Ectodermal cell (in vitro differentiated cells): ENCODE results near the gene TP53I11.

Experiments used
- H3K27ac ChIP-seq: 2 replicates; pipeline ENCODE4 v1.7.0; 2013; ENCODE audit warnings: mild to moderate bottlenecking, low read depth, low read length; ENCODE audit not compliant: insufficient read depth, poor library complexity, severe bottlenecking
- H3K27me3 ChIP-seq: 2 replicates; pipeline ENCODE4 v1.7.0; 2013; ENCODE audit warnings: mild to moderate bottlenecking, low read length; ENCODE audit not compliant: insufficient read depth, control insufficient read depth, poor library complexity, severe bottlenecking
- H3K36me3 ChIP-seq: one replicate; pipeline ENCODE4 v1.7.0; 2013; ENCODE audit warnings: low read length; ENCODE audit not compliant: control insufficient read depth, insufficient read depth
- H3K4me1 ChIP-seq: one replicate; pipeline ENCODE4 v1.7.0; 2013; ENCODE audit warnings: low read length; ENCODE audit not compliant: control insufficient read depth, insufficient read depth
- H3K4me3 ChIP-seq: 2 replicates; pipeline ENCODE4 v1.7.0; 2013; ENCODE audit warnings: low read depth, low read length, control low read depth; ENCODE audit not compliant: insufficient read depth
- H3K9me3 ChIP-seq: 2 replicates; pipeline ENCODE4 v1.7.0; 2013; ENCODE audit warnings: mild to moderate bottlenecking, low read length, moderate library complexity; ENCODE audit not compliant: control insufficient read depth
- WGBS, 2 experiments: methylation state at CpG; one replicate each; pipeline ENCODE4 v1.1.7; 2013; ENCODE audit warnings: missing lambda C conversion rate in 2 of 2; 5-methylcytosine and 5-hydroxymethylcytosine counted together

TP53I11 gene

GRCh38 chr11:44979543-44980399, 29.1 kb upstream of the TP53I11 start:
- Histone ChIP-seq H3K9me3 (no peaks in the 10 kb centered on the region), H3K27me3 (no peaks in the 10 kb centered on the region), H3K4me1 (peaks cover 40% of the 10 kb centered on the region), H3K27ac (no peak overlapping the region), H3K4me3 (no peak overlapping the region), H3K36me3 (no peaks in the 10 kb centered on the region)
- WGBS, 2 experiments, result 83 to 84% methylated on average over 24 of the region's 24 CpGs

GRCh38 chr11:44978961-44979331, 28.3 kb upstream of the TP53I11 start:
- Histone ChIP-seq H3K27me3 (no peaks in the 10 kb centered on the region), H3K4me1 (peaks cover 48% of the 10 kb centered on the region), H3K4me3 (no peak overlapping the region), H3K9me3 (no peaks in the 10 kb centered on the region), H3K36me3 (no peaks in the 10 kb centered on the region), H3K27ac (no peak overlapping the region)
- WGBS, 2 experiments, result 88 to 92% methylated on average over 1 of the region's 1 CpG

DNA sequence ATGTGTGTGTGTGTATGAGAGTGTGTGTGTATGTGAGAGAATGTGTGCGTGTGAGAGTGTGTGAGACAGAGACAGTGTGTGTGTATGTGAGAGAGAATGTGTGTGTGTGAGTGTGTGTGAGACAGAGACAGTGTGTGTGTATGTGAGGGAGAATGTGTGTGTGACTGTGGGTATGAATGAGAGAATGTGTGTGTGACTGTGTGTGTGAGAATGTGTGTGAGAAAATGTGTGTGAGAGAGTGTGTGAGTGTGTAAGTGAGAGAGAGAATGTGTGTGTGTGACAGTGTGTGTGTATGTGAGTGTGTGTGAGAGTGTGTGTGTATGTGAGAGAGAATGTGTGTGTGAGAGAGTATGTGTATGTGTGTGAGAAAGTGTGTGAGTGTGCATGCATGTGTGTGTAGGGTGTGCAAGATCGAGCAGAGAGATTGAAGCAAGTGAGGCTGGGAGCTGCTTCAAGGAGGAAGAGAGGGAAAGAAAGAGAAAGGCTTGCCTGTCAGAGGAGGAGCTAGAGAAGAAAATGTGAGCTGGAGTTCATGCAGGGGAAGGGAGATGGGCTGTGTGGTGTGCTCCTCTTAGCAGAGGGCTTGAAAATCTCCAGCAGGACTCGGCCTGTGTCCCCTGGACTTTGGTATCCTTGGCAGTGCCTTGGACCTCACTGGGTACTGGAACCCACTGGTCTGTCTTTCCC, 27.7 kb upstream of the TP53I11 start:
- no peaks in the 10 kb centered on the region for H3K27me3 ChIP-seq

DNA sequence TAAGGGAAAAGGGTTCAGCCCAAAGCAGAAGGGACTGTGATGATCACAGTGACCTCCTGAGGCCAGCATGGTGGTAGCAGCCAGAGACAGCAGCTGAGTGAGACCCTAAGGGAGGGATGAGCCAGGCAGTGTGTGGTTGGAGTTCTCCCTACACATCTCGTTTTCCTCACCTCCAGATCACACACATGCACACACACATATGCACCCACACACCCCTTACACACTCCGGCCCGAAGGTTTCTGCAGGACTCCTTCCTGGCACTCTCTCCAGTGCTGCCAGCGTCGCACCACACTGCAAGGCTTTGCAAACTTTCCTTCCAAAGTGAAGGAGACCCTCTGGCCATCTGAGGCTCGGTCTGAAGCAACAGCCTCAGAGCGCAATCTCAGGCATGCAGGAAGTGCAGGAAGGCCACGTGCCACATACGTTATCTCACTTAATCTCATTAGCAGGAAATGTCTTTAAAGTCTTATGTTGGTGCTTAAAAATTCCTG, 26.9 kb upstream of the TP53I11 start:
- no peaks in the 10 kb centered on the region for H3K9me3 ChIP-seq
- no peak overlapping the region for H3K27ac ChIP-seq
- peaks cover 50% of the 10 kb centered on the region for H3K4me1 ChIP-seq
- H3K36me3 ChIP-seq, result no peaks in the 10 kb centered on the region
- WGBS, 2 experiments, result 62 to 66% methylated on average over 9 of the region's 9 CpGs
- no peaks in the 10 kb centered on the region for H3K27me3 ChIP-seq
- H3K4me3 ChIP-seq, result no peak overlapping the region

More for the DNA sequence above, 27.7 kb upstream of the TP53I11 start:
- H3K4me3 ChIP-seq, result no peak overlapping the region
- no peaks in the 10 kb centered on the region for H3K36me3 ChIP-seq
- H3K9me3 ChIP-seq, result no peaks in the 10 kb centered on the region
- H3K27ac ChIP-seq, result no peak overlapping the region
- H3K4me1 ChIP-seq, result peaks cover 51% of the 10 kb centered on the region
- WGBS, 2 experiments, result 82 to 83% methylated on average over 3 of the region's 3 CpGs

DNA sequence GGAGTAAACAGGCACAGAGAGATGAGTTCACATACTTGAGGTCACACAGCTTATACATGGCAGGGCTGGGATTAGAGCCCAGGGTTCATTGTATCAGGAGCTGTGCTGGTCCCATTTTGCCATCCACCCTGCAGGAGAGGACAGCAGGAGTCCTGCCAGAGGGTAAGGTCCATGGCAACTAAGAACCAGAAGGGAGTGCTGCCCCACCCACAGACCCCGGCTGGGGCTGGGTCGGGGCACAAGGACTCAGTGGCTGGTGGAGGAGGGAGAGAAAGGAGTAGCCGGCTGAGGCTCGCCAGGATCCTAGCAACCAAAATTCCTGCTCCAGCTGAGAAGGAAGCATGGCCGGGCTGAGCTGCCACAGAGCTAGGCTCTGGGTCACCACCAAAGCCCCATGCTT, 25.9 kb upstream of the TP53I11 start:
- H3K36me3 ChIP-seq, result no peaks in the 10 kb centered on the region
- H3K4me1 ChIP-seq, result peaks cover 45% of the 10 kb centered on the region
- no peaks in the 10 kb centered on the region for H3K27me3 ChIP-seq
- H3K27ac ChIP-seq, result no peak overlapping the region
- no peak overlapping the region for H3K4me3 ChIP-seq
- 48 to 52% methylated on average over 5 of the region's 5 CpGs for WGBS, 2 experiments
- H3K9me3 ChIP-seq, result no peaks in the 10 kb centered on the region

GRCh38 chr11:44974402-44975000, 23.8 kb upstream of the TP53I11 start:
- Histone ChIP-seq H3K27ac (no peak overlapping the region), H3K27me3 (no peaks in the 10 kb centered on the region), H3K36me3 (no peaks in the 10 kb centered on the region), H3K4me3 (no peak overlapping the region), H3K4me1 (peaks cover 43% of the 10 kb centered on the region), H3K9me3 (no peaks in the 10 kb centered on the region)
- 85 to 88% methylated on average over 12 of the region's 12 CpGs for WGBS, 2 experiments

DNA sequence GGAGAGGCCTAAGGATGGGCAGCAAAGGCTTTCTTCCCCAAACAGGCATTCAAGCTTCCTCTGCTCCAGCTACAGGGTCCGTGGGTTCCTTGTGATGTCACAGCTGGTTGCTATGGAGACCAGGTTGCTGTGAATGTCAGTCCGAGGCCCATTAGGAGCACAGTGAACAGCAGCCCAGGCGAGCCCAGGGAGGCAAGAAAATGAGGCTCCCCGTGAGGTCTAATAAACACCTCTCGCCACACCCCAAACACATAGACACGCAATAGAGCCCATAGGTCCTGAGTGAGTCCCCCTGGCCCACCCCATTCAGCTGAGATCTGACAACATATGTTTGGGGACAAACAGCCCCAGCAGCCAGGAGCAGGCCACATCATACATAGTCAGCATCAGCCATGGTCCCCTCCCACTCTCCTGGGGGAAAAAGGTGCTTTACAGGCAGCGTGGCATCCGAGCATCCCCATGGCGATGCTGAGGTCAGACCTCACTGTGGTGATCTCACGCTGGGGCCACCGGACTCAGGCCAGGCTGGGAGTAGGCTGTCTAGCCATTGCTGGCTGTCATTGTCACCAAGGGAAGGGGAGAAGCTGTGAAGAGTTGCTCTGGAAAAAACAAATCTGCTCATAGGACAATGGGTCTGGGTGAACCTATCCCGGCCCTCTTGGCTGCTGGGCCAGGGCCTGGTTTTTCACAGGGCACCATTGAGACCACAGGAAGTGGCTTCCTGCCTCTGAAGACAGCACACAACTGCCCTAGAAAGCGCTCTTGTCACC, 23.1 kb upstream of the TP53I11 start:
- Histone ChIP-seq H3K36me3 (no peaks in the 10 kb centered on the region), H3K27me3 (no peaks in the 10 kb centered on the region), H3K4me1 (peaks cover 41% of the 10 kb centered on the region), H3K4me3 (no peak overlapping the region), H3K27ac (no peak overlapping the region), H3K9me3 (no peaks in the 10 kb centered on the region)
- 73 to 74% methylated on average over 13 of the region's 13 CpGs for WGBS, 2 experiments

DNA sequence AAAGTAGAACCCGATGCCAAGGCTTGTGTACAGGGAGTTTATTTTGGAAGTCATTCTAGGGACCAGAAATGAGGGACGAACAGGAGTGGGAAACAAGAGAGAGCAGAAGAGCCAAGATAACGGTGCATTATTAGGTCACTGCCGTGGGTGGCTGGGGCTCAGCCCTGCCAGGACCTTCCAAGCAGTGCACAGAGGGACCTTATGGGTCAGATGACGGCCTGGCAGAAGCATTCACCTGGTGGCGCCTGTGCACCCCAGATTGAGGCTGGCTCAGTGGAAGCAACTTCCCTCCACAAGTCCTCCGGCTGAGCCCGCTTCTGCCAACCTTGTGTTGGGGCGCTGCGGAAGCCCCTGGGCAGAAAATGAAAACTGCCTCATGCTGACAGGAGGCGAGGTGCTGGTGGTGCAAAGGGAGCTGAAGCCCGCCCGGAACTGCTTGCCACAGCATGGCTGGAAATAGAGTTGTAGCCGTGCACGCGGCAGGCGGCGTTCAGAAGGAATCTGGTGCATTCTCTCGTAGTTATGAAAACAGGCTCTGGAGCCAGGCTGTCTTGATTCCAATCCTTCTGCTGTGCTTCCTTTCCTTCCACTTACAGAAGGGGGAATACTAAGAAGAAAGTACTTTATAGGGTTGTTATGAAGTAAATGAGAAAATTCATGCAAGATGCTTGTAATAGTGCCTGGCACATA, 22.2 kb upstream of the TP53I11 start:
- H3K4me3 ChIP-seq, result no peak overlapping the region
- H3K36me3 ChIP-seq, result no peaks in the 10 kb centered on the region
- no peaks in the 10 kb centered on the region for H3K9me3 ChIP-seq
- H3K27ac ChIP-seq, result no peak overlapping the region
- H3K27me3 ChIP-seq, result no peaks in the 10 kb centered on the region
- WGBS, 2 experiments, result 95 to 97% methylated on average over 19 of the region's 19 CpGs
- H3K4me1 ChIP-seq, result peaks cover 32% of the 10 kb centered on the region

- WGBS, 2 experiments, result 91 to 97% methylated on average over 10 of the region's 10 CpGs
- Histone ChIP-seq H3K9me3 (no peaks in the 10 kb centered on the region), H3K4me1 (peaks cover 22% of the 10 kb centered on the region), H3K27me3 (no peaks in the 10 kb centered on the region), H3K27ac (no peak overlapping the region), H3K36me3 (no peaks in the 10 kb centered on the region), H3K4me3 (no peak overlapping the region)
Measured at GRCh38 chr11:44971185-44971584, 20.5 kb upstream of the TP53I11 start.
